HEK293T (cell line): ENCODE data around the gene HDAC10.

Experiments used
- CTCF ChIA-PET: fragments of 350-600 bp; formaldehyde crosslinking; extraction: SDS; loops from one replicate; lab custom pipeline; 2021; ENCODE audit warnings: antibody characterized with exemption, inconsistent platforms; lab: Yijun Ruan, JAX
- POLR2A ChIA-PET: fragments of 350-600 bp; formaldehyde crosslinking; extraction: SDS; loops from one replicate; lab custom pipeline; 2020; ENCODE audit warnings: antibody characterized with exemption, inconsistent platforms; lab: Yijun Ruan, JAX
- DNase-seq: peaks from one replicate; pipeline ENCODE4 v3.0.0; 2012; ENCODE audit warnings: mixed read lengths; ENCODE audit errors: extremely low spot score
- ARNT ChIP-seq: fragments of 450-650 bp; IDR thresholded peaks from 2 replicates; pipeline ENCODE4 v1.6.1; 2017; ENCODE audit warnings: mild to moderate bottlenecking
- BHLHE40 ChIP-seq: fragments of 450-650 bp; IDR thresholded peaks from 2 replicates; pipeline ENCODE4 v1.6.1; 2016; ENCODE audit warnings: mild to moderate bottlenecking, moderate library complexity, borderline replicate concordance
- CTBP1 ChIP-seq: fragments of 450-650 bp; IDR thresholded peaks from 2 replicates; pipeline ENCODE4 v1.6.1; 2016; ENCODE audit warnings: borderline replicate concordance
- ELF4 ChIP-seq: fragments of 450-650 bp; IDR thresholded peaks from 2 replicates; pipeline ENCODE4 v1.6.1; 2017; ENCODE audit warnings: antibody characterized with exemption
- FOXA1 ChIP-seq: fragments of 450-650 bp; IDR thresholded peaks from 2 replicates; pipeline ENCODE4 v1.6.1; 2016; ENCODE audit warnings: mild to moderate bottlenecking
- FOXK2 ChIP-seq: fragments of 450-650 bp; IDR thresholded peaks from 2 replicates; pipeline ENCODE4 v1.6.1; 2016; ENCODE audit warnings: mild to moderate bottlenecking
- FOXM1 ChIP-seq: fragments of 450-650 bp; IDR thresholded peaks from 2 replicates; pipeline ENCODE4 v1.6.1; 2017; ENCODE audit warnings: mild to moderate bottlenecking, borderline replicate concordance
- HDGF ChIP-seq: fragments of 450-650 bp; IDR thresholded peaks from 2 replicates; pipeline ENCODE4 v1.6.1; 2017; ENCODE audit warnings: antibody characterized with exemption, borderline replicate concordance
- L3MBTL2 ChIP-seq: fragments of 450-650 bp; conservative IDR thresholded peaks from 2 replicates; pipeline ENCODE4 v1.6.1; 2016; ENCODE audit warnings: mild to moderate bottlenecking
- LEF1 ChIP-seq: fragments of 450-650 bp; IDR thresholded peaks from 2 replicates; pipeline ENCODE4 v1.6.1; 2017; ENCODE audit warnings: mild to moderate bottlenecking, borderline replicate concordance
- NFRKB ChIP-seq: fragments of 450-650 bp; IDR thresholded peaks from 2 replicates; pipeline ENCODE4 v1.6.1; 2016; ENCODE audit warnings: mild to moderate bottlenecking, moderate library complexity
- PKNOX1 ChIP-seq: fragments of 450-650 bp; IDR thresholded peaks from 2 replicates; pipeline ENCODE4 v1.6.1; 2016
- SP1 ChIP-seq: fragments of 450-650 bp; IDR thresholded peaks from 2 replicates; pipeline ENCODE4 v1.6.1; 2017
- SUZ12 ChIP-seq: fragments of 450-650 bp; IDR thresholded peaks from 2 replicates; pipeline ENCODE4 v1.6.1; 2016; ENCODE audit warnings: mild to moderate bottlenecking
- TARDBP ChIP-seq: fragments of 450-650 bp; IDR thresholded peaks from 2 replicates; pipeline ENCODE4 v1.6.1; 2016
- ZNF384 ChIP-seq: fragments of 450-650 bp; IDR thresholded peaks from 2 replicates; pipeline ENCODE4 v1.6.1; 2016

HDAC10 gene

DNA sequence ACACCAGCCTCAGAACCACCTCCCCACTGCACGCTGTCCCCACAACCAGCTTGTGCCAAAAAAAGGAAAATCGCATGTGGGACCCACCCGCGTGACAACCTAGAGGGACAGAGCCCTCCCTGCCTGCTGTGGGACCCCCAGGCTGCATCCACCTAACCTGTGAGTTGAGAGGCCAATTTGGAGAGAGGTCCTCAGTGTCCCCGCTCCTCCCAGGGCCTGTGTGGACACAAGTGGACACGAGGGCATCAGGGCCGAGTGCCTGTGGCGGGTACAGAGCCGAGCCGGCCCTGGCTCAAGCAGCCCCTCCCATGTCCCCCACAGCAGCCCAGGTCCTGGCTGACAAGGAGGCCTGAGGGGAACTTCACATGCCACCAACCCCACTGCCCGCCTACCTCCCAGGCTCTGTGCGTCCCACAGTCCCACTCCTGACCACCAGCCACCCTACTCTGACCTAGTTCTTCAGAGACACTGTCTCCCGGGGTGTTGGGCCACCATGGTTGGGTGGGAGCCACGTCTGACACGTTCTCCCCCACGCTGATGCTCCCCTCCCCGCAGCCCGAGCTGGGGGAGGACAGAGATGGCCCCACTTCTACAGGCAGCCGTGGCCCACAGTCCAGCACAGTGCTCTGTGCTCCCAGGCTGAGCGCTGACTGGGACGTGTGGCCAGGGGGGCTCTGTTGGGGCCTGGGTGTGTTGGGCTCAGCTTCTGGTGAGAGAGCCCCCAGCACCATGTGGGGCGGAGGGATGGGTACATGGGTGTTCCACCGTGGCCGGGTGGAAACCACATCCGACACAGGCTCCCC is 31.1 kb downstream of the HDAC10 start:
- DNase-seq, result no peak
- CTCF ChIA-PET, result no interaction called here
- POLR2A ChIA-PET, result no interaction called here
- TF ChIP-seq TARDBP (no peak), ARNT (no peak), FOXK2 (no peak), ZNF384 (no peak), FOXM1 (no peak), FOXA1 (no peak), ELF4 (no peak), CTBP1 (no peak), SUZ12 (no peak), L3MBTL2 (no peak)

DNA sequence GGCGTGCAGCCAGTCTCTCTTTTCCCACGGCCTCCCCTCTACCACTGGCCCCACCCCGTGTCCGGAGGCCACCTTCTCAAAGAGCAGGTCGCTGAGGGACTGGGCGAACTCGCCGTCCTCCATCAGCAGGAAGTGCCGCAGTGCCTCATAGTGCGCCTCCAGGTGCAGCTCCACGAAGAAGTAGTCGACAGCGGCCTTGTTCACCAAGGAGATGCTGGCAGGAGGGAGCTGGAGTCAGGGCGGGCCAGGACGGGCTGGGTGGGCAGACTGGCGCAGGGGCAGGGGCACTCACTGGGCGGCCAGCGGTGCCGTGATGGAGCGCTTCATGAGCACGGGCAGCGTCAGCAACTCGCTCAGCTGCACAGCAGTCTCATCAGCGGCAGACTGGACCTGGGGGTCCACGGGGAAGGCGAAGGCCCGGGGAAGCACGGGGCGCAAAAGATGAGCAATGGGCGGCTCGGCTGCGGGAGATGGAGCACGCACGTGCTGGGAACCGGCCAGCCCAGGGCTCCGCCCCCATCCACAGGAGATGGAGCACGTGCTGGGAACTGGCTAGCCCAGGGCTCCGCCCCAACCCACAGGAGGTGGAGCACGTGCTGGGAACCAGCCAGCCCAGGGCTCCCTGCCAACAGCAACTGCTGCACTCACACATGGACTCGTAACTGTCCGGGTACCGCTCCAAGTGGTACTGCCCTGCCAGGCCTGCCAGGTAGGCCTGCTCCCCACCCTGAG is 31.9 kb downstream of the HDAC10 start:
- DNase-seq, result peak; percentile 78
- CTCF ChIA-PET, result no interaction called here
- TF ChIP-seq CTBP1, result no peak
- no peak for TF ChIP-seq FOXK2
- TF ChIP-seq L3MBTL2, result peak; percentile 62
- POLR2A ChIA-PET, result no interaction called here

DNA sequence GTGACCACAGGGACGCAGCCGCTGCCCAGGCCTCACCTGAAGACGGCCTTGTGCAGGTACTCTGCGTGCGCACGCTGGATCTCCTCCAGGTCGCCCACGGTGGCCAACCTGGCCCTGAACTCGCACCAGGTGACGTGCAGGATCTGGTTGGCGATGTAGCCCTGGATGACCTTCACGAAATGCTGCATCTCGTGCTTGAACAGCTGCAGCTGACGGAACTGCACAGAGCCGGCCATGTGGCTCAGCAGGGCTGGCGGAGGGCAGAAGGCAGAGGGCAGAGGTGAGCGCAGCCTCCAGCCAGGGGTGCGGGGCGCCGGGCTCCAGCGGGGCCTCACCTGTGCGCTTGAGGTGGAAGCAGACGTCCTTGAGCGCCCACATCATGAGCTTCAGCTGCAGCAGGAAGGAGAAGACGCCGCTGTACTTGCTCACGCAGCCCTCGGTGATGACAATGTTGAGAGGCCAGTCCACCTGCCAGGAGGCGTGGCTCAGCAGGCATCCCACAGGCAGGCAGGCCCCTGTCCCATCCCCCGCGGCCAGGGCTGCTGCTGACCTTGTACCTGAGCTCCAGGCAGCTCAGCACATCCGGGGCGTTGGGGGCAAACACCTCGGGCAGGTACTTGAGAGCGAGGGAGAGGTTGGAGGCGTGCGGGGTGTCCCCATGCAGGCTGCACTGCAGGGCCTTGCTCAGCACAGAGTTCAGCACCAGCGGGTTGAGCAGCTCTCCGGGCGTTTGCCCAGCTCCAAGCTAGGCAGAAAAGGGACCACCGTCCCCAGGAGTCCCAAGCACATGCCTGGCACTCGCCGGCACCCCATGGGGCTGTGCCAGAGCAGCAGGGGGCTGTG is 32.7 kb downstream of the HDAC10 start:
- ChIA-PET POLR2A (no interaction called here), CTCF (no interaction called here)
- no peak for TF ChIP-seq SUZ12
- TF ChIP-seq FOXM1, result no peak
- no peak for TF ChIP-seq NFRKB
- TF ChIP-seq FOXA1, result no peak
- TF ChIP-seq ZNF384, result no peak
- no peak for DNase-seq

GRCh38 chr22:50217543-50218152 is 33.4 kb downstream of the HDAC10 start:
- POLR2A ChIA-PET, result no interaction called here
- DNase-seq, result no peak
- CTCF ChIA-PET, result no interaction called here
- TF ChIP-seq HDGF (no peak), NFRKB (no peak), PKNOX1 (no peak), LEF1 (no peak), ARNT (no peak), TARDBP (no peak), SUZ12 (no peak), CTBP1 (no peak), FOXM1 (no peak), ELF4 (no peak), FOXK2 (no peak), FOXA1 (no peak), SP1 (no peak), L3MBTL2 (no peak), BHLHE40 (no peak), ZNF384 (no peak)

DNA sequence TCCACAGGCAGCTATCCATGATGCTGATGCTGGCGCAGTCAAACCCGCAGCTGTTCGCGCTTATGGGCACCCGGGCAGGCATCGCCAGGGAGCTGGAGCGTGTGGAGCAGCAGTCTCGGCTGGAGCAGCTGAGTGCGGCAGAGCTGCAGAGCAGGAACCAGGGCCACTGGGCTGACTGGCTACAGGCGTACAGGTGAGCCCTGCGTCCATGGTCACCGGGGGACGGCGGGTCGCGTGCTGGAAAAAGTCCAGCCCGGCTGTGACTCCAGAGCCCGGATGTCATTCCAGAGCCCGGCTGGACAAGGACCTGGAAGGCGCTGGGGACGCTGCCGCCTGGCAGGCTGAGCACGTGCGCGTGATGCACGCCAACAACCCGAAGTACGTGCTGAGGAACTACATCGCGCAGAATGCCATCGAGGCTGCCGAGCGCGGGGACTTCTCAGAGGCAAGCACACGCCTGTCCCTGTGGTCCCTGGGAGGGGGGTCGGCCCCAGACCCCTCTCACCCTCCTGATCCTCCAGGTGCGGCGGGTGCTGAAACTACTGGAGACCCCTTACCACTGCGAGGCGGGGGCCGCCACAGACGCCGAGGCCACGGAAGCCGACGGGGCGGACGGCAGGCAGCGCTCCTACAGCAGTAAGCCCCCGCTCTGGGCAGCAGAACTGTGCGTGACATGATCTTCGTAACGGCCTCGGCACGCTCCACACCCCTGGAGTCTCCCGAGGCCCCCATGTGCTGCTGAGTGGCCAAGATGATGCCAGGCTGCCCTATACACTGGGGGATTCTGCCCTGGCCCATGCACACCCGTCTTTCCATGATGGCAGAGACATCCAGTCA is 34.2 kb downstream of the HDAC10 start:
- TF ChIP-seq PKNOX1, result no peak
- no peak for TF ChIP-seq TARDBP
- no peak for TF ChIP-seq FOXA1
- TF ChIP-seq ELF4, result no peak
- no peak for TF ChIP-seq FOXK2
- no peak for TF ChIP-seq FOXM1
- TF ChIP-seq SP1, result no peak
- no peak for TF ChIP-seq ZNF384
- TF ChIP-seq HDGF, result no peak
- no peak for TF ChIP-seq L3MBTL2
- no peak for TF ChIP-seq BHLHE40
- no peak for TF ChIP-seq ARNT
- no peak for TF ChIP-seq CTBP1
- TF ChIP-seq NFRKB, result no peak
- no peak for TF ChIP-seq SUZ12
- no peak for TF ChIP-seq LEF1
- CTCF ChIA-PET, result no interaction called here
- POLR2A ChIA-PET, result no interaction called here
- DNase-seq, result no peak
